ENCODE data around the gene COA5.

DNA sequence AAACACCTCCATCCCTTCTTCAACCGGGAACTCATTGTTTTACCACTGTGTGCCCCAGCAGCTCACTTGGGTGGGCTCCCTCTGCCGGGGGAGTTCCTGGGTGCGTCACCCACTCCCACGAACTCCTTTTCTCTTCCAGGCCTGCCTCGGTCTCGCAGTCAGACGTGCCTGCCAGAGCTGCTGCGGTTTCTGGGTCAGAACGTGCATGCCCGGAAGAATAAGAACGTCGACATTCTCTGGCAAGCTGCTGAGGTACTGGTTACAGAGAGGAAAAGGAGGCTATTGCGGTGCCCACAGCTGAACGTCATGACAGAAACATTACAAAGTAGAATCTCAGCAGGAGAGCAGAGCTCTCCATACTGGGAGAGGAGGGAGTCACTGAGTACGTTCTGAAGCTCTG, 35.6 kb downstream of the COA5 start:
- TF ChIP-seq GATA3 (IDR thresholded peaks at IDR 0.05; ENCODE audit: low read depth, low read length) = no peak
- no peak for TF ChIP-seq GATA2 (IDR thresholded peaks at IDR 0.05; ENCODE audit: low read depth, low read length)
